ENCODE data around the gene TOM1L2.

DNA sequence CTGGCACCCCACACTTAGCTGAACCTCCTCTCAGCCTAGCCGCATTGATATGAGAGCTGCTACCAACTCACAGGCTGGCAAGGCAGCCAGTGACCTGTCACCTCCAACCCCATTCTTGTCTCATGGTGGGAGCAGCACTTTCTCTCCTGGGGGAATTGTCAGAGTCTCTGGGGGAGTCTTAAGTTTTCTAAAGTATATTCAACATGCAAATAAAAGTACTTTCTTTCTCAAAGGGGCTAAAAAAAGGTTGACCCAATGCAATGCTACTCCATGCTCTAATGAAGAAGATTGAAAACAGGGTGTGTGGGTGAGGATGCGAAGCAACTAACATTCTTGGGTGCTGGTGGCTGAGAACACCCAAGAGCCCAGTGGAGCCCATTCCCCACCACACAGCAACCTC, 82.3 kb downstream of the TOM1L2 start:
- TF ChIP-seq, protein P1, sequence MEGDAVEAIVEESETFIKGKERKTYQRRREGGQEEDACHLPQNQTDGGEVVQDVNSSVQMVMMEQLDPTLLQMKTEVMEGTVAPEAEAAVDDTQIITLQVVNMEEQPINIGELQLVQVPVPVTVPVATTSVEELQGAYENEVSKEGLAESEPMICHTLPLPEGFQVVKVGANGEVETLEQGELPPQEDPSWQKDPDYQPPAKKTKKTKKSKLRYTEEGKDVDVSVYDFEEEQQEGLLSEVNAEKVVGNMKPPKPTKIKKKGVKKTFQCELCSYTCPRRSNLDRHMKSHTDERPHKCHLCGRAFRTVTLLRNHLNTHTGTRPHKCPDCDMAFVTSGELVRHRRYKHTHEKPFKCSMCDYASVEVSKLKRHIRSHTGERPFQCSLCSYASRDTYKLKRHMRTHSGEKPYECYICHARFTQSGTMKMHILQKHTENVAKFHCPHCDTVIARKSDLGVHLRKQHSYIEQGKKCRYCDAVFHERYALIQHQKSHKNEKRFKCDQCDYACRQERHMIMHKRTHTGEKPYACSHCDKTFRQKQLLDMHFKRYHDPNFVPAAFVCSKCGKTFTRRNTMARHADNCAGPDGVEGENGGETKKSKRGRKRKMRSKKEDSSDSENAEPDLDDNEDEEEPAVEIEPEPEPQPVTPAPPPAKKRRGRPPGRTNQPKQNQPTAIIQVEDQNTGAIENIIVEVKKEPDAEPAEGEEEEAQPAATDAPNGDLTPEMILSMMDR (IDR thresholded peaks at IDR 0.05; ENCODE audit: poor library complexity), result no peak
- TF ChIP-seq EZH2 (IDR thresholded peaks at IDR 0.05; ENCODE audit: borderline replicate concordance), result no peak
- TF ChIP-seq EZH2phosphoT487 (IDR thresholded peaks at IDR 0.05; ENCODE audit: low read depth, severe bottlenecking, unreplicated experiment), result no peak
